HEK293 (cell line): ENCODE data around the gene AOC2.
A peak's percentile ranks its signal among the peaks of the same experiment; 100 is the strongest.

Experiments
- EGR2 ChIP-seq: fragments of 450-650 bp; formaldehyde crosslinking; IDR thresholded peaks from 2 replicates; pipeline ENCODE4 v1.5.1; 2016; ENCODE audit warnings: low read depth, missing biosample characterization, missing genetic modification characterization
- HIC1 ChIP-seq: fragments of 450-650 bp; formaldehyde crosslinking; IDR thresholded peaks from 2 replicates; pipeline ENCODE4 v1.5.1; 2016; ENCODE audit warnings: missing biosample characterization, missing genetic modification characterization
- KLF16 ChIP-seq: fragments of 450-650 bp; formaldehyde crosslinking; IDR thresholded peaks from 2 replicates; pipeline ENCODE4 v1.5.1; 2017; ENCODE audit warnings: missing biosample characterization, missing genetic modification characterization
- KLF9 ChIP-seq: fragments of 450-650 bp; formaldehyde crosslinking; IDR thresholded peaks from 2 replicates; pipeline ENCODE4 v1.5.1; 2016; ENCODE audit warnings: missing biosample characterization, missing genetic modification characterization, low read depth
- PRDM10 ChIP-seq: fragments of 450-650 bp; formaldehyde crosslinking; IDR thresholded peaks from 2 replicates; pipeline ENCODE4 v1.5.1; 2016; ENCODE audit warnings: missing biosample characterization, missing genetic modification characterization
- TRIM28 ChIP-seq: IDR thresholded peaks from 2 replicates; pipeline ENCODE4 v1.6.1; 2011; ENCODE audit warnings: low read length, control low read depth, borderline replicate concordance
- ZBTB10 ChIP-seq: fragments of 450-650 bp; formaldehyde crosslinking; IDR thresholded peaks from 2 replicates; pipeline ENCODE4 v1.5.1; 2016; ENCODE audit warnings: missing biosample characterization, missing genetic modification characterization
- ZBTB26 ChIP-seq: fragments of 450-650 bp; formaldehyde crosslinking; optimal IDR thresholded peaks from 2 replicates; pipeline ENCODE3; 2016; ENCODE audit warnings: missing biosample characterization, mild to moderate bottlenecking, missing genetic modification characterization
- ZNF112 ChIP-seq: fragments of 450-650 bp; formaldehyde crosslinking; IDR thresholded peaks from 2 replicates; pipeline ENCODE4 v1.5.0; 2017; ENCODE audit warnings: missing biosample characterization, missing genetic modification characterization
- ZNF121 ChIP-seq: fragments of 450-650 bp; formaldehyde crosslinking; IDR thresholded peaks from 2 replicates; pipeline ENCODE4 v1.5.1; 2016; ENCODE audit warnings: missing biosample characterization, missing genetic modification characterization
- ZNF138 ChIP-seq: fragments of 450-650 bp; formaldehyde crosslinking; IDR thresholded peaks from 2 replicates; pipeline ENCODE4 v1.5.1; 2016; ENCODE audit warnings: missing biosample characterization, missing genetic modification characterization, borderline replicate concordance
- ZNF174 ChIP-seq: fragments of 450-650 bp; formaldehyde crosslinking; IDR thresholded peaks from 2 replicates; pipeline ENCODE4 v1.5.0; 2017; ENCODE audit warnings: missing biosample characterization, mild to moderate bottlenecking, missing genetic modification characterization
- ZNF2 ChIP-seq: fragments of 450-650 bp; formaldehyde crosslinking; IDR thresholded peaks from 2 replicates; pipeline ENCODE4 v1.5.1; 2016; ENCODE audit warnings: missing biosample characterization, missing genetic modification characterization
- ZNF239 ChIP-seq: fragments of 450-650 bp; formaldehyde crosslinking; IDR thresholded peaks from 2 replicates; pipeline ENCODE4 v1.5.1; 2016; ENCODE audit warnings: missing biosample characterization, missing genetic modification characterization
- ZNF266 ChIP-seq: fragments of 450-650 bp; formaldehyde crosslinking; IDR thresholded peaks from 2 replicates; pipeline ENCODE4 v1.5.1; 2016; ENCODE audit warnings: missing biosample characterization, missing genetic modification characterization, low read depth
- ZNF311 ChIP-seq: fragments of 450-650 bp; formaldehyde crosslinking; IDR thresholded peaks from 2 replicates; pipeline ENCODE4 v1.5.1; 2017; ENCODE audit warnings: missing biosample characterization, missing genetic modification characterization, borderline replicate concordance
- ZNF362 ChIP-seq: fragments of 450-650 bp; formaldehyde crosslinking; IDR thresholded peaks from 2 replicates; pipeline ENCODE4 v1.5.1; 2016; ENCODE audit warnings: missing biosample characterization, missing genetic modification characterization
- ZNF366 ChIP-seq: fragments of 450-650 bp; formaldehyde crosslinking; conservative IDR thresholded peaks from 2 replicates; pipeline ENCODE4 v1.5.1; 2016; ENCODE audit warnings: missing biosample characterization, missing genetic modification characterization
- ZNF404 ChIP-seq: fragments of 450-650 bp; formaldehyde crosslinking; IDR thresholded peaks from 2 replicates; pipeline ENCODE4 v1.5.1; 2017; ENCODE audit warnings: missing biosample characterization, missing genetic modification characterization
- ZNF426 ChIP-seq: fragments of 450-650 bp; formaldehyde crosslinking; IDR thresholded peaks from 2 replicates; pipeline ENCODE4 v1.5.1; 2017; ENCODE audit warnings: missing biosample characterization, missing genetic modification characterization, mild to moderate bottlenecking, inconsistent platforms, moderate library complexity
- ZNF521 ChIP-seq: fragments of 450-650 bp; formaldehyde crosslinking; IDR thresholded peaks from 2 replicates; pipeline ENCODE4 v1.5.1; 2017; ENCODE audit warnings: missing biosample characterization, mild to moderate bottlenecking, missing genetic modification characterization
- ZNF626 ChIP-seq: fragments of 450-650 bp; sonication (Bioruptor Pico); formaldehyde crosslinking; IDR thresholded peaks from 2 replicates; pipeline ENCODE4 v1.5.1; 2018; ENCODE audit warnings: missing biosample characterization, missing genetic modification characterization, inconsistent platforms
- ZNF629 ChIP-seq: fragments of 450-650 bp; formaldehyde crosslinking; IDR thresholded peaks from 2 replicates; pipeline ENCODE4 v1.5.1; 2017; ENCODE audit warnings: missing biosample characterization, missing genetic modification characterization
- ZNF658 ChIP-seq: fragments of 450-650 bp; formaldehyde crosslinking; IDR thresholded peaks from 2 replicates; pipeline ENCODE4; 2016; ENCODE audit warnings: missing biosample characterization, missing genetic modification characterization
- ZNF76 ChIP-seq: fragments of 450-650 bp; formaldehyde crosslinking; IDR thresholded peaks from 2 replicates; pipeline ENCODE4; 2016; ENCODE audit warnings: low read depth, missing biosample characterization, missing genetic modification characterization, borderline replicate concordance
- ZNF785 ChIP-seq: fragments of 450-650 bp; formaldehyde crosslinking; IDR thresholded peaks from 2 replicates; pipeline ENCODE4 v1.5.1; 2016; ENCODE audit warnings: missing biosample characterization, missing genetic modification characterization
- ZNF843 ChIP-seq: fragments of 450-650 bp; formaldehyde crosslinking; IDR thresholded peaks from 2 replicates; pipeline ENCODE4 v1.5.1; 2016; ENCODE audit warnings: missing biosample characterization, missing genetic modification characterization

AOC2 gene

GRCh38 chr17:42798383-42799380 is 45.7 kb upstream of the AOC2 start, which contains the start of the genes CNTD1 and COA3 (continued):
- peak; percentile 55 for TF ChIP-seq ZNF843 (tag by site-specific recombination)
- TF ChIP-seq ZNF362 (tag by site-specific recombination): no peak
- peak; percentile 83 for TF ChIP-seq KLF16
- TF ChIP-seq ZNF366 (tag by site-specific recombination): 0 out of 2 replicates have a peak, but pooled peaks have one; percentile 55
- TF ChIP-seq ZNF521 (tag by site-specific recombination): no peak
- TF ChIP-seq ZNF174: no peak
- TF ChIP-seq ZNF785: no peak; the same call in 1 of the 2 replicates
- no peak for TF ChIP-seq ZBTB10 (tag by site-specific recombination)
- TF ChIP-seq TRIM28: peak; percentile 85; the same call in 1 of the 2 replicates
- TF ChIP-seq ZNF426 (tag by site-specific recombination): no peak
- TF ChIP-seq ZNF658 (tag by site-specific recombination): no peak
- TF ChIP-seq ZNF266 (tag by site-specific recombination): no peak
- TF ChIP-seq ZNF311 (tag by site-specific recombination): no peak
- TF ChIP-seq EGR2 (tag by site-specific recombination): no peak
- no peak for TF ChIP-seq ZNF121
- peak; percentile 99 for TF ChIP-seq ZNF76
- TF ChIP-seq ZNF138: no peak
- TF ChIP-seq ZNF112 (tag by site-specific recombination): no peak
- TF ChIP-seq ZNF2 (tag by site-specific recombination): peak; percentile 85
- peak; percentile 90 for TF ChIP-seq ZBTB26 (tag by site-specific recombination)
- TF ChIP-seq ZNF239 (tag by site-specific recombination): no peak
- TF ChIP-seq ZNF629 (tag by site-specific recombination): peak; percentile 41; the same call in 1 of the 2 replicates
- no peak for TF ChIP-seq ZNF626 (tag by site-specific recombination)
- TF ChIP-seq HIC1 (tag by site-specific recombination): peak; percentile 93
- TF ChIP-seq KLF9 (tag by site-specific recombination): peak; percentile 63
- TF ChIP-seq PRDM10 (tag by site-specific recombination): peak; percentile 69; the same call in 1 of the 2 replicates
- no peak for TF ChIP-seq ZNF404 (tag by site-specific recombination)
